NCI-H510A treated with DMSO at 0.1 percent for 48 hours (cell line): ENCODE results near the gene ABHD1.
"Not testable (repeated sequence)": the region's sequence is repeated elsewhere in the genome, so short reads cannot be mapped to it uniquely, and the experiment has no call there.

Experiments
- DNase-seq: peaks from one replicate; lab custom pipeline; 2025; lab: John Stamatoyannopoulos, UW

ABHD1 gene

GRCh38 chr2:27123302-27124150 is at the start of gene ABHD1:
Gene ABHD1, plus strand, starts transcription at chr2:27123815. Its CDS starts 134 bp downstream, at chr2:27123949.
- DNase-seq = peak; percentile 24

GRCh38 chr2:27074738-27075565 is 48.7 kb upstream of the ABHD1 start:
- peak; percentile 68 for DNase-seq

- DNase-seq = not testable (repeated sequence)
These were observed 48.1 kb upstream of the ABHD1 start for GRCh38 chr2:27075566-27075871.

GRCh38 chr2:27076323-27076722 is 47.3 kb upstream of the ABHD1 start:
- DNase-seq = no peak

- DNase-seq = no peak
These were observed 46.4 kb upstream of the ABHD1 start for GRCh38 chr2:27077231-27077630.

GRCh38 chr2:27078267-27079194 is 45.1 kb upstream of the ABHD1 start, which contains the start of gene EMILIN1:
Gene EMILIN1, plus strand, starts transcription at chr2:27078615. Its CDS starts 451 bp downstream, at chr2:27079066.
- no peak for DNase-seq

- no peak for DNase-seq
These were observed 44.1 kb upstream of the ABHD1 start for GRCh38 chr2:27079233-27080139.

GRCh38 chr2:27080140-27080469 is 43.5 kb upstream of the ABHD1 start:
- DNase-seq = no peak

GRCh38 chr2:27080603-27080936 is 43.0 kb upstream of the ABHD1 start:
- DNase-seq = no peak

- no peak for DNase-seq
These were observed 41.4 kb upstream of the ABHD1 start for GRCh38 chr2:27081984-27082772.

GRCh38 chr2:27082773-27083409 is 40.7 kb upstream of the ABHD1 start:
- no peak for DNase-seq

- DNase-seq = no peak
These were observed 40.0 kb upstream of the ABHD1 start for GRCh38 chr2:27083410-27084296.

- no peak for DNase-seq
These were observed 39.1 kb upstream of the ABHD1 start for GRCh38 chr2:27084297-27085061.

GRCh38 chr2:27085062-27085672 is 38.4 kb upstream of the ABHD1 start:
- DNase-seq = no peak

GRCh38 chr2:27085673-27086089 is 37.9 kb upstream of the ABHD1 start:
- DNase-seq = peak; percentile 35

GRCh38 chr2:27086090-27086723 is 37.4 kb upstream of the ABHD1 start:
- peak; percentile 90 for DNase-seq
